Endothelial cell of umbilical vein (primary cell): ENCODE measurements around the gene CTNND2. TPM values are rescaled to one million over a fixed set of nuclear protein-coding genes. Genes with fewer than 3 reads are reported as not detected.

Experiments
- BruUV-seq: library from RNA; stranded (reverse); fragments of 400-500 nt; replicated peaks from 2 replicates; lab custom pipeline; 2021; lab: Mats Ljungman, UMichigan
- CTCF ChIA-PET: fragments of 300-600, 350-600 bp; sonication (Branson Sonifier 250); formaldehyde crosslinking; loops from one replicate; lab custom pipeline; 2021; ENCODE audit warnings: antibody characterized with exemption, inconsistent platforms; lab: Charles Lee
- POLR2A ChIA-PET: fragments of 300-600, 350-600 bp; sonication (Branson Sonifier 250); formaldehyde crosslinking; loops from one replicate; lab custom pipeline; 2021; ENCODE audit warnings: antibody characterized with exemption, inconsistent platforms; lab: Charles Lee
- DNase-seq: peaks from one replicate; pipeline ENCODE4 v3.0.0-alpha.2; 2011; ENCODE audit warnings: low read depth, low spot score
- FAIRE-seq: peaks from 2 replicates; lab custom pipeline; 2011; peaks lifted over from hg19 to GRCh38; lab: Jason Lieb, UNC
- H2AFZ ChIP-seq: 2 replicates; pipeline ENCODE4 v1.6.0; 2012; ENCODE audit warnings: low read depth, low read length, control low read depth, inconsistent platforms
- H3K27ac ChIP-seq: 2 replicates; pipeline ENCODE4 v1.5.1; 2011; ENCODE audit warnings: low read depth, mild to moderate bottlenecking, control low read depth, low read length, moderate library complexity; ENCODE audit not compliant: insufficient read depth
- H3K27me3 ChIP-seq, 2 experiments: 2 replicates each; pipeline versions ENCODE4 v1.6.0 to v1.6.1; 2011; ENCODE audit warnings: low read length in 2 of 2, mixed read lengths in 1 of 2; ENCODE audit not compliant: control insufficient read depth in 2 of 2, insufficient read depth in 2 of 2
- H3K36me3 ChIP-seq, 2 experiments: 2 replicates in 1 of 2; 3 replicates in 1 of 2; pipeline ENCODE4 v1.5.1; 2011; ENCODE audit warnings: low read length in 2 of 2, mild to moderate bottlenecking in 1 of 2, moderate library complexity in 1 of 2; ENCODE audit not compliant: control insufficient read depth in 2 of 2, insufficient read depth in 2 of 2; ENCODE audit errors: extremely low read depth in 1 of 2
- H3K4me1 ChIP-seq: 3 replicates; pipeline ENCODE4 v1.5.1; 2011; ENCODE audit warnings: mild to moderate bottlenecking, low read length; ENCODE audit not compliant: control insufficient read depth, insufficient read depth; ENCODE audit errors: extremely low read depth
- H3K4me2 ChIP-seq: 2 replicates; pipeline ENCODE4 v1.6.1; 2011; ENCODE audit warnings: low read length, control low read depth, mixed read lengths; ENCODE audit not compliant: insufficient read depth
- H3K4me3 ChIP-seq, 3 experiments: fragments of 200-600 bp in 1 of 3; sonication (generic), shearing (Covaris generic) in 1 of 3; replicated peaks in 1 of 3; 2 replicates each; pipeline ENCODE4 v1.5.1; 2011 to 2016; ENCODE audit warnings: control low read depth in 3 of 3, low read length in 3 of 3, mild to moderate bottlenecking in 2 of 3, inconsistent platforms in 1 of 3, low read depth in 1 of 3, moderate library complexity in 1 of 3; ENCODE audit not compliant: insufficient read depth in 1 of 3
- H3K79me2 ChIP-seq: 2 replicates; pipeline ENCODE4 v1.6.0; 2012; ENCODE audit warnings: low read length, inconsistent platforms; ENCODE audit not compliant: control insufficient read depth, insufficient read depth
- H3K9ac ChIP-seq: replicated peaks from 2 replicates; pipeline ENCODE3; 2011; ENCODE audit warnings: low read length, control low read depth; ENCODE audit not compliant: insufficient read depth; ENCODE audit errors: extremely low read depth
- H3K9me1 ChIP-seq: replicated peaks from 3 replicates; pipeline ENCODE4 v1.6.0; 2011; ENCODE audit warnings: mild to moderate bottlenecking, low read length; ENCODE audit not compliant: control insufficient read depth, insufficient read depth; ENCODE audit errors: extremely low read depth
- H3K9me3 ChIP-seq: replicated peaks from 2 replicates; pipeline ENCODE4 v1.5.1; 2012; ENCODE audit warnings: low read length, inconsistent platforms; ENCODE audit not compliant: control insufficient read depth, insufficient read depth
- H4K20me1 ChIP-seq: replicated peaks from 2 replicates; pipeline ENCODE3; 2011; ENCODE audit warnings: mild to moderate bottlenecking, low read length; ENCODE audit not compliant: control insufficient read depth, insufficient read depth; ENCODE audit errors: extremely low read depth
- EZH2 ChIP-seq: IDR thresholded peaks from 2 replicates; pipeline ENCODE4 v1.6.1; 2012; ENCODE audit warnings: borderline replicate concordance, low read depth, mild to moderate bottlenecking, moderate library complexity, low read length, inconsistent platforms; ENCODE audit not compliant: severe bottlenecking
- FOS ChIP-seq: IDR thresholded peaks from 2 replicates; pipeline ENCODE4 v1.6.1; 2011; ENCODE audit warnings: mild to moderate bottlenecking, low read length, moderate library complexity, borderline replicate concordance; ENCODE audit not compliant: insufficient read depth
- GATA2 ChIP-seq: IDR thresholded peaks from 2 replicates; pipeline ENCODE4 v1.7.0; 2011; ENCODE audit warnings: low read depth, mild to moderate bottlenecking, moderate library complexity, mixed read lengths, low read length; ENCODE audit not compliant: insufficient read length, insufficient read depth
- JUN ChIP-seq: IDR thresholded peaks from 2 replicates; pipeline ENCODE4 v1.6.1; 2011; ENCODE audit warnings: borderline replicate concordance, low read depth; ENCODE audit not compliant: insufficient read length, insufficient read depth
- MYC ChIP-seq: IDR thresholded peaks from one replicate; pipeline ENCODE4 v1.6.1; 2011; ENCODE audit warnings: mild to moderate bottlenecking, low read depth, low read length
- POLR2A ChIP-seq: IDR thresholded peaks from 2 replicates; pipeline ENCODE4 v1.6.1; 2012; ENCODE audit warnings: low read depth, mild to moderate bottlenecking, control low read depth, low read length
- POLR2AphosphoS5 ChIP-seq: IDR thresholded peaks from 2 replicates; pipeline ENCODE4 v1.6.1; 2012; ENCODE audit warnings: low read depth, mild to moderate bottlenecking, control low read depth, low read length, moderate library complexity; ENCODE audit not compliant: insufficient read depth
- dilution Hi-C: fragments of 300-500 bp; cut with MboI; formaldehyde crosslinking; loops from one replicate; pipeline ENCODE4 v1.15.0; 2019; ENCODE audit warnings: low sequenced_read_pairs; ENCODE audit not compliant: extremely low pct_ligation_motif_present
- intact Hi-C: fragments of 100-400 bp; cut with micrococcal nuclease; formaldehyde crosslinking; loops from one replicate; pipeline ENCODE4 v1.10.0; 2022
- polyA plus RNA-seq, 4 experiments: library from polyadenylated mRNA; depleted of rRNA in 3 of 4; stranded (reverse) in 3 of 4; unstranded in 1 of 4; fragments of >200 nt; gene quantifications; 2 replicates each; pipeline versions ENCODE4 v1.2.1 to v1.2.3, GENCODE V29; 2011 to 2012; ENCODE audit warnings: missing spikeins in 1 of 4
- total RNA-seq: library from RNA; stranded (reverse); gene quantifications from 2 replicates; pipeline ENCODE4 v1.2.3, GENCODE V29; 2021
- TF ChIP-seq, protein P1 (sequence below): IDR thresholded peaks from 2 replicates; pipeline ENCODE4 v1.6.1; 2011; ENCODE audit not compliant: insufficient read depth, insufficient read length
- TF ChIP-seq, protein P2 (sequence below), 2 donors: IDR thresholded peaks; 1 replicate in 1 of 2; 2 replicates in 1 of 2; pipeline ENCODE4 v1.5.1; 2011; ENCODE audit warnings: low read length in 2 of 2, mild to moderate bottlenecking in 2 of 2, moderate library complexity in 2 of 2, control low read depth in 1 of 2, inconsistent platforms in 1 of 2, low read depth in 1 of 2; ENCODE audit not compliant: insufficient read depth in 1 of 2; ENCODE audit errors: extremely low read depth in 1 of 2

CTNND2 gene
- total and polyA plus RNA-seq, 2 donors (not counting 3 experiments of a cell fraction or from before 2014, with no cell fraction given), result not detected

DNA sequence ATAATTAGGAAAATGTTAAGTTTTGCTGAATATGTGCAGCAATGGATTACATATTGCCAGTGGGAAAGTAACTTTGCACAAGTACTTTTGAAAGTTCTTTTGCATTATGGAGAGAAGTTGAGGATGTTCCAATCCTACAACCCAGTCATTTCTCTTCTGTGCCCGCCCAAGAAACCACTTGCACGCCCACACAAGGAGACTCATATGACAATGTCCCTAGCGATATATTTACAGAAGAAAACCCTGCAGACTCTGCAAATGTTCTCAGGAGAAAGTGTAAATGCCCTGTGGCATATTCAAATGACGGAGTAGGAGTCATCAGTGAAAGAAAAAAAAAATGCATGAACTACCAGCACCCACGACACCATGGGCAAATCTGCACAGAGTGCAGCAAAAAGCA is 356.5 kb downstream of the CTNND2 start:
- no peaks in the 10 kb centered on the region for H3K36me3 ChIP-seq
- no TSS peak for BruUV-seq
- no peak overlapping the region for H3K27ac ChIP-seq
- no peak overlapping the region for H2AFZ ChIP-seq
- ChIA-PET CTCF (no interaction called here), POLR2A (no interaction called here)
- dilution Hi-C loops, result no loop called here
- H3K79me2 ChIP-seq, result no peaks in the 10 kb centered on the region
- no peak for FAIRE-seq
- no peak overlapping the region for H3K4me2 ChIP-seq
- no peaks in the 10 kb centered on the region for H3K9me1 ChIP-seq
- no peaks in the 10 kb centered on the region for H3K4me1 ChIP-seq
- H3K27me3 ChIP-seq, result no peaks in the 10 kb centered on the region
- no peak overlapping the region for H3K4me3 ChIP-seq
- DNase-seq, result no peak
- TF ChIP-seq POLR2A, result no peak
- no peak overlapping the region for H3K9ac ChIP-seq
- intact Hi-C loops, result no loop called here
- no peaks in the 10 kb centered on the region for H4K20me1 ChIP-seq
- peaks cover 3% of the 10 kb centered on the region for H3K9me3 ChIP-seq

DNA sequence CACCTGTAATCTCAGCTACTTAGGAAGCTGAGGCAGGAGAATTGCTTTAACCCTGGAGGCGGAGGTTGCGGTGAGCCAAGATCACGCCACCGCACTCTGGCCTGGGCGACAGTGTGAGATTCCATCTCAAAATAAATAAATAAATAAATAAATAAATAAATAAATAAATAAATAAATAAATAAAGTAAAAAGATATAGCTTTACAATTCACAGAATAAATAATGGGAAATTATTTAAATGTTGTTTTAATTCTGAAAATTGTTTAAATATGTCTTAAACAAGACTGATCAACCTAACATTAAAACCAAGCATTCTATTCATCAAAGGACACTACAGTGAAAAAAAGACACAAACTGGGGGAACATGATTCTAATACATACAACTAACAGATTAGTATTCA is 357.1 kb downstream of the CTNND2 start:
- no peak for FAIRE-seq
- ChIA-PET CTCF (no interaction called here), POLR2A (no interaction called here)
- intact Hi-C loops, result no loop called here
- H3K79me2 ChIP-seq, result no peaks in the 10 kb centered on the region
- no peak overlapping the region for H3K4me2 ChIP-seq
- no peak for DNase-seq
- BruUV-seq, result no TSS peak
- no peak overlapping the region for H3K4me3 ChIP-seq
- H3K27me3 ChIP-seq, result no peaks in the 10 kb centered on the region
- H3K9me3 ChIP-seq, result peaks cover 3% of the 10 kb centered on the region
- no peaks in the 10 kb centered on the region for H4K20me1 ChIP-seq
- no peaks in the 10 kb centered on the region for H3K4me1 ChIP-seq
- H3K36me3 ChIP-seq, result no peaks in the 10 kb centered on the region
- H3K9ac ChIP-seq, result no peak overlapping the region
- no peak overlapping the region for H2AFZ ChIP-seq
- no peak overlapping the region for H3K27ac ChIP-seq
- TF ChIP-seq, protein P1, sequence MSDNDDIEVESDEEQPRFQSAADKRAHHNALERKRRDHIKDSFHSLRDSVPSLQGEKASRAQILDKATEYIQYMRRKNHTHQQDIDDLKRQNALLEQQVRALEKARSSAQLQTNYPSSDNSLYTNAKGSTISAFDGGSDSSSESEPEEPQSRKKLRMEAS, result no peak
- TF ChIP-seq, protein P2, sequence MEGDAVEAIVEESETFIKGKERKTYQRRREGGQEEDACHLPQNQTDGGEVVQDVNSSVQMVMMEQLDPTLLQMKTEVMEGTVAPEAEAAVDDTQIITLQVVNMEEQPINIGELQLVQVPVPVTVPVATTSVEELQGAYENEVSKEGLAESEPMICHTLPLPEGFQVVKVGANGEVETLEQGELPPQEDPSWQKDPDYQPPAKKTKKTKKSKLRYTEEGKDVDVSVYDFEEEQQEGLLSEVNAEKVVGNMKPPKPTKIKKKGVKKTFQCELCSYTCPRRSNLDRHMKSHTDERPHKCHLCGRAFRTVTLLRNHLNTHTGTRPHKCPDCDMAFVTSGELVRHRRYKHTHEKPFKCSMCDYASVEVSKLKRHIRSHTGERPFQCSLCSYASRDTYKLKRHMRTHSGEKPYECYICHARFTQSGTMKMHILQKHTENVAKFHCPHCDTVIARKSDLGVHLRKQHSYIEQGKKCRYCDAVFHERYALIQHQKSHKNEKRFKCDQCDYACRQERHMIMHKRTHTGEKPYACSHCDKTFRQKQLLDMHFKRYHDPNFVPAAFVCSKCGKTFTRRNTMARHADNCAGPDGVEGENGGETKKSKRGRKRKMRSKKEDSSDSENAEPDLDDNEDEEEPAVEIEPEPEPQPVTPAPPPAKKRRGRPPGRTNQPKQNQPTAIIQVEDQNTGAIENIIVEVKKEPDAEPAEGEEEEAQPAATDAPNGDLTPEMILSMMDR (IDR thresholded peaks at IDR 0.05; ENCODE audit: extremely low read depth in 1 of 2, insufficient read depth in 1 of 2, low read depth in 1 of 2, low read length in 2 of 2), result no peak
- no peak for TF ChIP-seq GATA2
- TF ChIP-seq MYC, result no peak
- TF ChIP-seq EZH2, result no peak
- TF ChIP-seq JUN, result no peak
- TF ChIP-seq POLR2A, result no peak
- TF ChIP-seq POLR2AphosphoS5, result no peak
- TF ChIP-seq FOS, result no peak
- dilution Hi-C loops, result no loop called here
- no peaks in the 10 kb centered on the region for H3K9me1 ChIP-seq
